22Rv1 (cell line): ENCODE measurements around the gene FGF1.
A peak's percentile ranks its signal among the peaks of the same experiment; 100 is the strongest.

Experiments
- ZFX ChIP-seq: fragments of 450-650 bp; IDR thresholded peaks from 2 replicates; pipeline ENCODE4 v1.6.1; 2017; ENCODE audit warnings: antibody characterized with exemption, borderline replicate concordance
- TF ChIP-seq, protein P1 (sequence below): fragments of 450-650 bp; IDR thresholded peaks from 2 replicates; pipeline ENCODE4 v1.5.1; 2017; ENCODE audit warnings: mild to moderate bottlenecking

DNA sequence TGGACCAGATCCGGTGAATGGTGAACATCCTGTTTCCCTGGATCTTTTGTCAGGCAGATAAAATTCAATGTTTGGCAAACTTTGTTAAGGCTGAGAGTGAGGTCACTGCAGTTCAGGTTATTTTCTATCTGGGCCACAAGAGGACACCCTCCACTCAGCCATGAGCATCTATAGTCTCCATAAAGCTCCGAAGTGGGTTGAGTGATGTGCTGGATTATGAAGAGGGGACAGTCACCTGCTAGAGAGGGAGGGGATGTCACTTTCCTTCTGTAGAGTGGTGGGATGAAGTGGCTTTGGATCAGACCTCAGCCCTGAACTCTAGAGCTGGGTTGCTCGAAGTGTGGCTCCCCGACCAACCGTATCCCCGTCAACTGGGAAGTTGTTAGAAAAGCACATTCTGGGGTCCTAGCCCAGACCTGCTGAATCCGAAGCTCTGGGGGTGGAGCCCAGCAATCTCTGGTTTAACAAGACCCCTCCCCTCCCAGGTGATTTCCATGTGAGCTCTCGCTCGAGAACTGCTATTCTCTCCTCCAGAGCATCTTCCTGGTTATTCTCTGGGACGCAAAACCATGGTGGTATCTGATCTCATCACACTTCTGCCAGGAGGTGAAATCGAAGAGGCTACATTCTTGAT, 31.8 kb upstream of the FGF1 start:
- TF ChIP-seq, protein P1, sequence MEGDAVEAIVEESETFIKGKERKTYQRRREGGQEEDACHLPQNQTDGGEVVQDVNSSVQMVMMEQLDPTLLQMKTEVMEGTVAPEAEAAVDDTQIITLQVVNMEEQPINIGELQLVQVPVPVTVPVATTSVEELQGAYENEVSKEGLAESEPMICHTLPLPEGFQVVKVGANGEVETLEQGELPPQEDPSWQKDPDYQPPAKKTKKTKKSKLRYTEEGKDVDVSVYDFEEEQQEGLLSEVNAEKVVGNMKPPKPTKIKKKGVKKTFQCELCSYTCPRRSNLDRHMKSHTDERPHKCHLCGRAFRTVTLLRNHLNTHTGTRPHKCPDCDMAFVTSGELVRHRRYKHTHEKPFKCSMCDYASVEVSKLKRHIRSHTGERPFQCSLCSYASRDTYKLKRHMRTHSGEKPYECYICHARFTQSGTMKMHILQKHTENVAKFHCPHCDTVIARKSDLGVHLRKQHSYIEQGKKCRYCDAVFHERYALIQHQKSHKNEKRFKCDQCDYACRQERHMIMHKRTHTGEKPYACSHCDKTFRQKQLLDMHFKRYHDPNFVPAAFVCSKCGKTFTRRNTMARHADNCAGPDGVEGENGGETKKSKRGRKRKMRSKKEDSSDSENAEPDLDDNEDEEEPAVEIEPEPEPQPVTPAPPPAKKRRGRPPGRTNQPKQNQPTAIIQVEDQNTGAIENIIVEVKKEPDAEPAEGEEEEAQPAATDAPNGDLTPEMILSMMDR: peak; percentile 76
- no peak for TF ChIP-seq ZFX
